Fibroblast of skin of left quadriceps (primary cell): Measurements from ENCODE around the gene RAB44.
"Not testable (repeated sequence)": the region's sequence is repeated elsewhere in the genome, so short reads cannot be mapped to it uniquely, and the experiment has no call there.

Source experiments
- DNase-seq, 2 experiments: peaks; one replicate each; pipeline ENCODE4 v3.0.0-alpha.2; 2013; ENCODE audit warnings: low read depth in 2 of 2

RAB44 gene

DNA sequence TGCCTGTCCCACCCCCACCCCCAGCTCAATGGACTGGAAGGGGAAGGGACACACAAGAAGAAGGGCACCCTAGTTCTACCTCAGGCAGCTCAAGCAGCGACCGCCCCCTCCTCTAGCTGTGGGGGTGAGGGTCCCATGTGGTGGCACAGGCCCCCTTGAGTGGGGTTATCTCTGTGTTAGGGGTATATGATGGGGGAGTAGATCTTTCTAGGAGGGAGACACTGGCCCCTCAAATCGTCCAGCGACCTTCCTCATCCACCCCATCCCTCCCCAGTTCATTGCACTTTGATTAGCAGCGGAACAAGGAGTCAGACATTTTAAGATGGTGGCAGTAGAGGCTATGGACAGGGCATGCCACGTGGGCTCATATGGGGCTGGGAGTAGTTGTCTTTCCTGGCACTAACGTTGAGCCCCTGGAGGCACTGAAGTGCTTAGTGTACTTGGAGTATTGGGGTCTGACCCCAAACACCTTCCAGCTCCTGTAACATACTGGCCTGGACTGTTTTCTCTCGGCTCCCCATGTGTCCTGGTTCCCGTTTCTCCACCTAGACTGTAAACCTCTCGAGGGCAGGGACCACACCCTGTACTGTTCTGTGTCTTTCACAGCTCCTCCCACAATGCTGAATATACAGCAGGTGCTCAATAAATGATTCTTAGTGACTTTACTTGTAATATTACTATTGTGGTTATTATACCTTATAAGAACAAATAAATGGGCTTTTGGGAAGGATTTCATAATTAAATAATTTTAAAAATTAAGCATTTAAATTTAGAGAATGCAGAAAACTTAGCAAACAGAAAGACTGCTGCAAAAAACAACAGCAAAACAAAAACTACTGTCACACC, 10.7 kb upstream of the RAB44 start:
- no peak for DNase-seq

DNA sequence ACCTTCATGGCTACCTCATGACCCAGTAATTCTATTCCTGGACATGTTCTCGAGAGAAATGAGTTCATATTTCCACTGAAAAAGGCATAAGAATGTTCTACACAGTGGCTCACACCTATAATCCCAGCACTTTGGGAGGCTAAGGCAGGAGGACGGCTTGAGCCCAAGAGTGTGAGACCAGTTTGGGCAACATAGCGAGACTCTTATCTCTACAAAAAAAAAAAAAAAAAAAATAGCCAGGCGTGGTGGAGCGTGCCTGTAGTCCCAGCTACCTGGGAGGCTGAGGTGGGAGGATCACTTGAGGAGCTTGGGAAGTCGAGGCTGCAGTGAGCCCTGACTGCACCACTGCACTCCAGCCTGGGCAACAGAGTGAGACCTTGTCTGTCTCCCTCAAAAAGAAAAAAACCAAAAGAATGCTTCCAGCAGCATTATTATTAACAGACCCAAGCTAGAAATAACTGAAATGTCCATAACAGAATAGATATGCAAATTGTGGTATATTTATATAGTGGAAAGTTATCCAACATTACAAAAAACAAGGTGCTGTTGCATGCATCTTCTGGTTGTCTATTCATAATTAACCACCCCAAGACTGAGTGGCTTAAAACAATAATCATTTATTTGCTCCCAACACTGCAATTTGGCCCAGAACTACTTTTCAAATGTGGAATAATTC, 9.4 kb upstream of the RAB44 start:
- no peak for DNase-seq

DNA sequence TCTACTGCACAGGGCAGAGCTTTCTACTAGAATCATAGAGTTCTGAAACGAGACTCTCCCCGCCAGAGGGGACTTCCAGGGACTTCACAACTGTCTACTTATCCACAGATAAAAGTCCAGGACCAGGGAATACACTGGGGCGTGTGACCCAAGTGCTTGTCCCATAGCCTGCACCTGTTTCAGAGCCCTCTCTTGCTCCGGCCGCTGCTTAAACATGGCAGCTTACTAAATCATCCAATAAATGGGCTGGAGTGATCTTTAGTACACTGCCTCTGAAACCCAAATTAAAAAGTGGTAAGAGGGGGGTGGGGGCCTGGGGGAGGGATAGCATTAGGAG, 8.9 kb upstream of the RAB44 start:
- no peak for DNase-seq

DNA sequence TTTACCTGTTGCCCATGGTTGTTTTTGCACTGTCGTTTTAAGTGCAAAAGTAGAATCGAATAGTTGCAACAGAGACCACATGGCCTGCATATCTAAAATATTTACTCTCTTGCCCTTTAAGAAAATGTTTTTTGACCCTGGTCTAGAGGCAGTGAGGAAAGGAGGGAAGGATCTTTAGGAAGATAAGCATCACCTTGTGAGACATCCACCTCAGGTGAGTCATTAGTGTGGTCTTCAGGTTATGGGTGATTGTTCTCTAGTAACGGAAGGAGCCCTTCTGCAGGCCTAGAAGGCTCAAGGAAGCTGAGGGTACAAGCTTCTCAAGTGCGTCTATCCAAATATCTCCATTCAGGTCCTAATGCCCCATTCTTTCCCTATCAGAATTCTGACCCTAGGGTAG, 6.6 kb upstream of the RAB44 start:
- DNase-seq = no peak

DNA sequence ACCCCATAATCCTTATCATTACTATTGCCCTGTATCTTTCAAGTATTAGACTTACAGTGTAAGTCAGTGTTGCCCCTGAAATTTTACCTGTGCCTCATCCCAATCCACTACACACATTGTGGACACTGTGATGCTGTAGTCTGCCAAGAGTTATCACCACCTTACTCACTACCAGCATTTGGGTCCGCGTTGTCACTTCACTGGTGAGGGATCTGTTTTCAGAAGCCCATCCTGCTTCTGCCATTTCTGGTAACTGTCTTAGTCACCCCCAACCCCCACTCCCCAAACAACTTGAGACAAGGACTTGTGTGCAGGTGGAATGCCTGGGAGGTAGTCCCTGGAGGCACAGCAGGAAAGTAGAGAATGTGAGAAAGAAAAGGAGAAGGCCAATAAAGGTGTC, 6.0 kb upstream of the RAB44 start:
- DNase-seq = no peak

DNA sequence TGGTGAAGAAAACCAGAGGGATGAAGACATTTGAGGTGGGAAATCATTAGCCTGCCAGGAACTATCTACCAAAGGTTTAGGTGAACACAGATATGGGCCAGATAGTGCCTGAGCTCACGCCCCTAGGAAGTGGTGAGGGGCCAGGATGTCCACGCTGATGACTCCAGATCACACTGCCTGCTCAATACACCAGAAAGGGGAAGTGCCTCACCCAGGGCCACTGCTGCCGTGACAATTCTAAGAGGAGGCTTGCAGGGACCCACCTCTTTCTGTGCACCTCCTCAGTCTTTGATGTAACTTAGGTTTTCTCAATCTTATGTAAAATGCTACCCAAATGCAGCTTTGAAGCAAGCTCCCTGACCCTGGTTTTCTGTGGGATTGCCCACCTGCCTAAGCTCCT, 5.4 kb upstream of the RAB44 start:
- DNase-seq = no peak

DNA sequence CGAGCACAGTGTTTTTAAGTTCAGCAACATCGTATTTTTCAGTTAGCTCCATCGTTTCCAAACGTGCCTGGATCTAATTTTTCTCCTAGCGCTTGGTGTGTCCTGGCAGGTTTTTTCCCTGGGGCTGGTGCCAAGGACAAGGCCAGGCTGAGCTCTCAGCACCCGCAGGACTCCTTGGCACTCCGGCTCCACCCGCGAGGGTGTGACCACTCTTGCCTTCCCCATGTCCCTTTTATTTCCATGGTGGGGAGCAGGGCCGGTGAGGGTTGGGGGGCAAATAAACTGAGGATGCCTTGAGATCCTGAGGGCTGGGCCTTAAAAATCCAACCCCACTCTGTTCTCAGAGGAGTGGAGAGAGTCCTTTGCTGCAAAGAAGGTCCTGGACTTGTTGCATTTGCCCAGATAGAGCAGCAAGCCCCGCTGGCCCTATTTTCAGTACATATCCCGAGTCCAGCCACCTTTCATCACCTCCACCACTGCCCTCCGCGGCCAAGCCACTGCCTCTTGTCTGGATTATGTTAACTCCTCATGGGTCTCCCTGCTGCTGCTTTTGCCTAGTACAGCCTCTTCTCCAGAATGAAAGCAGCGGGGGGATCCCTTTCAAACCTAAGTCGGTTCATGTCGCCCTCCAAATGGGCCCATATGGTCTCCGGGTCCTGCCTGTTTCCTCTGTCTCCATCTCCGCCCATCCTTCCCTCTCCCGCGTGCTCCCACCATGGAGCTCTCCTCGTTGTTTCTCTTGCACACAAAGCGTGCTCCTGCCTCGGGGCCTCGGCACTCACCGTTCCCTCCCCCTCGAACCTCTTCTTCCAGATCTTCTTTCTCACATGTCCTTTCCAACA, 4.5 kb upstream of the RAB44 start:
- DNase-seq = no peak

DNA sequence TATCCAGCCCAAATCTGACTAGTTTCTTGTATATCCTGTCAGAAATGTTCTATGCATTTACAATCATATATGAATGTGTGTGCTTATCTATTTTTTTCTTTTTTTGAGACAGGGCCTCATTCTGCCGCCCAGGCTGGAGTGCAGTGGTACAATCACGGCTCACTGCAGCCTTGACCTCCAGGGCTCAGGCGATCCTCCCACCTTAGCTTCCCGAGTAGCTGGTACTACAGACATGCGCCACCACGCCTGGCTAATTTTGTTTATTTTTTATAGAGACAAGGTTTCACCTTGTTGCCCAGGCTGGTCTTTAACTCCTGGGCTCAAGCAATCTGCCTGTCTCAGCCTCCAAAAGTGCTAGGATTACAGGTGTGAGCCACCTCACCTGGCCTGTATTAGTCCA, 3.0 kb upstream of the RAB44 start:
- no peak for DNase-seq

DNA sequence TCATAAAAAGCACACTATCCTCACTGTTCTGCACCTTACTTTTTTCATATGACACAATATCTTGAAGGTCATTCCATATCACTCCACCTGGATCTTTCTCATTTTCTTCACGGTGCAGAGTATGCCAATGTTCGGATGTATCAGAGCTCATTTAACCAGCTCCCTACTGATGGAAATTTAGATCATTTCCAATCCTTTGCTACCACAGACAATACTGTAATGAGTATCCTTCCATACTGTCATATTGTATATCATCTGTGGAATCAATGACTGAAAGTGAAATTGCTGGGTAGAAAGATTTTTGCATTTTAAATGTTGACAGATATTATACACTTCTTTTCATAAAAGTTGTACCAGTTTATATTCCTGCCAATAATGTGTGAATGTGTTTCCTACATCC, 2.2 kb upstream of the RAB44 start:
- DNase-seq = no peak

DNA sequence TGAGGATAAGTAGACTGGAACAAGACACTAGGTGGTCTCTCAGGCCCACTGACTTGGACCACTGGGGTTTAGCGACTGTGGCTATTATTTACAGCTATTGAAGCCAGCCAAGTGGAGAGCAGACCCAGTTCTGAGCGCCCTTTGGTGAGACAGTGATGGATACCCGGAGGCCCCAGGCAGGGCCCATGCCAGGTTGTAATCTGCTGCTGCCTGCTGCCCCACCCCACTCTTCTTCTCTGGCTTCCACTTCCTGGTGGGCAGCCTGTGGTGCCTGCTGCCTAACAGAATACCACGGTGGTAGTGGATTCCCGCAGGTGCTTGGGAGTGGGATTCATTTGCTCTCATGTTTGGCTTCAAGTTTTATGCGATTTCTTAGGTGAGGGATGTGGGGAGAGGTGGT, 570 bp downstream of the RAB44 start:
- no peak for DNase-seq

DNA sequence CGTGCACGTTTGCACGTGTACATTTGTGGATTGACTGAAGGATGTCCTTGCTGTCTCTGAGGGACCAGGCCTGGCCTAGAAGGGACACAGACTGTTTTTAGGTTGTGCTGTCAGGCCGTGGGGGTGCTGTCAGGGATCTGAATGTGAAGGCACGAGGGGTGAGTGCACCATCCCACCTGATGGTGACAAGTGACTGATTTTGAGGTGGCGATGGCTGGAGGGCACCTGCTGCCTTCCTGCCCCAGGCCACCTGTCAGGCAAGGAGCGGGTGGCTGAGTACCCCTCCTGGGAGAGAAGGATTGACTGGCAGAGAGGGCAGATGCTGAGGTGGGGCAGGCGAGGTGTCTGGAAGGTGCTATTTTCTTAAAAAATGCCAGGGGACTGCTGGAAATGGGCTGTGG, 1.2 kb downstream of the RAB44 start:
- DNase-seq = no peak

DNA sequence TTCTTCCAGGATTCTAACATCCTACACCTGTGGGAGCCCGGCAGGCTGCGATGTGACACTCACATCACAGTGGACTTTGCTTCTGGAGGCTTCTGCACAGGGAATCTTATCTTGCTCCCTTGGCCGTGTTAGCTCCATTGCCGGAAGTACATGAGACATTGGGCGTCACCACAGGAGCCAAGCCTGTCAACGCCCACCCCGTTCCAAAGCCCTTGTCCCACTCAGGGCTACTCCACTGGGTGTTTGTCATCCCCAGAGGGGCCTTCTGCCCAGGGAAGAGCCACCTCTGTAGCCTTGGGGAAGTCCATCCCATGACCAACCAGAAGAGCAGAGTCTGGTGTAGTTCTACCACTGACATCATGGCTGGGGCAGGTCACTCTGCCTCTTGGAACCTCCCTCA, 1.7 kb downstream of the RAB44 start:
- DNase-seq = no peak

DNA sequence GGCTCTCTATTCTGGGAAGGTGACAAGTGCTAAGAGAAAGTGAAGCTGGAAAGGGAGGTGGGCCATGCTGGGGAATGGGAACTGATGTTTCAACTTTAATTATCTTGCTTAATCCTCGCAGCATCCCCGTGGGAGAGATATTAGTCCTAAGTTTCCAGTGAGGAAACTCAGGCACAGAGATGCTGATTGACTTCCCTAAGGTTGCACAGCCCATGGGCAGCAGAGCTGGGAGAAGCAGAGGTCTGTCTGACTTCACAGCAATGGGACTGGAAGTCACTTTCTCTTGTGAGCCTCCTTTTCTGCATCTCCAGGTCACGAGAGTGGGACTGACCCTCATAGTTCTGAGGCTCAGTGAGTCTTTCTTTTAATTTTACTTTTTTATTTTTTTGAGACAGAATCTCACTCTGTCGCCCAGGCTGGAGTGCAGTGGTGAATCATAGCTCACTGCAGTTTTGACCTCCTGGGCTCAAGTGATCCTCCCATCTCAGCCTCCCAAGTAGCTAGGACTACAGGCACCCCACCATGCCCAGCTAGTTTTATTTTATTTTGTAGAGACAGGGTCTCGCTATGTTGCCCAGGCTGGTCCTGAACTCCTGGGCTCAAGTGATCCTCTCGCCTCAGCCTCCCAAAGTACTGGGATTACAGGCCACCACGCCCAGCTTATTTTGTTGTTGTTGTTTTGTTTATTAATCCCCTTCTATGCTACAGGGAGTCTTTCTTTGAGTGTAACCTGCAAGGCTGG, 2.6 kb downstream of the RAB44 start:
- no peak for DNase-seq

DNA sequence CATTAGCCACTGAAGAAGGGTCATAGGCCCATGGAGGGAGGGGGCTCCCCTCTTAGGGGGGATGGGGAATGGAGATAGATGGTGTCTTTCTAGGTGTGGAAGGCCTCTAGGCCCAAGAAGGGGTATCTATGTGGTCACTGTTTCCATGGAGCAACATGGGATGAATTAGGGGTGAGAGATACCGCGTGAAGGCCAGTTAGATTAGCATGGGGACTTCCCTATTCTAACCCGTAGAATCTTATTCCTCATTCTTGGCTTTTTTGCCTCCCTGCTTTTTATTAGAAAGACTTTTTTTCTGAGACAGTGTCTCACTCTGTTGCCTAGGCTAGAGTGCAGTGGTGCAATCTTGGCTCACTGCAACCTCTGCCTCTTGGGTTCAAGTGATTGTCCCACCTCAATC, 3.2 kb downstream of the RAB44 start:
- no peak for DNase-seq

DNA sequence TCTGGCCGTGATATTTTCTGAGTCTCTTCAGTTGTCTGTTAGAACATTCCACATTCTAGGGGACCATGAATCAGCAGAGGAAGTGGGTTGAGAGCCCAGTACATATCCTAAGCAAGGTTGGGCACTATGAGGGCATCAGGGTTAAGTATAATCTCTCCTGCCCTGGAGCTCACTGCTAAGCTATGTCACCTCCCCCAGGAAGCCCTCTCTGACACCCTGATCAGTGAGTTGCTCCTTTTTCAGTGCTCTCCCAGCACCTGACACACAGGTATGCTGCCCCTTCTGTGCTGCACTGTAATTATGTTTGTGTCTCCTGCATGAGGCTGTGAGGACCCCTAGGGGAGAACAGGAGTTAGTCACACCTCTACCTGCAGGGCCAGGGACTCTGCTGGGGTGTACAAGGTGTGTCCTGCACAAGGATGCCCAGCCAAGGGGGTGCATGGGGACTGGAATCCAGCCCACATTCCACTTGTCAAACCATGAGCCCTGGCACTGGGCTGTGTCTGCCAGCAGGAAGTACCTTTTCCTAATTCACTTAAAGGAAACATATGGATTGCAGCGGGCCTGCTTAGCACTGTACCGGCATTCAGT, 3.9 kb downstream of the RAB44 start:
- no peak for DNase-seq

DNA sequence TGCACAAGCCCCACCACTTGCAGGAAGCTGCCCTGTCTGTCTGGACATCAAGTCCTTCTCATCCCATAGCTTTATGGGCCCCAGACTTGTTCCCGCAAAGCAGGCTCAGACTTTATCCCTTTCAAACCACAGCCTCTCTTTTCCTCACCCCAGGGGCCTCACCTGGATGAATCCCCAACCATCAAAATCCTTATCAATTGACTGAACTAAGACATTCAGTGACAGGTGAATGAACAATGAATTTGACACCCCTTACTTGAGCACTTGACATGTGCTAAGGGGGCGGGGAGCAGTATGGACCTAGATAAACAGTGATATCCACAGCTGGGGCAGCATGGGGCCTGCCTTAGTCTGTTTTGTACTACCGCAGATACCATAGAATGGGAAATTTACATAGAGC, 5.0 kb downstream of the RAB44 start:
- DNase-seq = no peak

DNA sequence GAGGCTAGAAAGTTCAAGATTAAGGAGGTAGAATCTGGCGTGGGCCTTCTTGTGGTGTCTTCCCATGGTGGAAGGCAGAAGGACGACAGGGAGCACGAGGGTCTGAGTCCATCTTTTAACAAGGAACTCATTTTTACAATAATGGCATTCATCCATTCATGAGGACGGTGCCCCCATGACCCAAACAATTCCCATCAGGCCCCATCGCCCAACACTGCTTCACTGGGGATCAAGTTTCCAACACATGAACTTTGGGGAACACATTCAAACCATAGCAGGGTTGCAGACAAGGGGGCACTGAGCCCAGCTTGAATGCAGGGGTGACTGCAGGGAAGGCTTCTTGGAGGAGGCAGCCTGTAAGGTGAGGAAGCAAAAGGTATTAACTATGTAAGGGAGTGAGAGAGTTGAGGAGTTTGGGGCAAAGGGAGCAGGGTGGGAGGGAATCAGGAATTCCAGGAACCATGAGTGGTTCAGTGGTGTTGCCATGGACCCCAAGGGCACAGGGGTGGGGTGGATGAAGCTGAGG, 5.5 kb downstream of the RAB44 start:
- DNase-seq = no peak

DNA sequence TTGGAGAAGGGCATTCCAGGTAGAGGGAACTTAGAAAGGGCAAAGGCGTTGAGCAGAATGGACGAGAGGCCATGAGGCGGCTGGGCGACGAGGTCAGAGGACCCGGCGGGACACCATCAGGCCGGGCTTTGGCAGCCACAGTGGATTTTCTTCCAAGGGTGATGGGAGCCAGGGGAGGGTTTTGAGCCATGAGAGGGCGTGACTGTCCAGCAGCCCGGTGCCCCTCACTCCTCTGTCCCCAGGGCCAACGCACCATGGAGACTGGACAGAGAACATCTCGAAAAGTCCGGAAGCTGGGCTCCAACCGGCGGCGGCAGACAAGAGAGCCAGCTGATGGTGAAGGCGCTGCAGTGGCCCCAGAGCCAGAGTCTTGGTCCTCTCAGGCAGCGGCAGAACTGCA, 6.4 kb downstream of the RAB44 start:
- DNase-seq = no peak

DNA sequence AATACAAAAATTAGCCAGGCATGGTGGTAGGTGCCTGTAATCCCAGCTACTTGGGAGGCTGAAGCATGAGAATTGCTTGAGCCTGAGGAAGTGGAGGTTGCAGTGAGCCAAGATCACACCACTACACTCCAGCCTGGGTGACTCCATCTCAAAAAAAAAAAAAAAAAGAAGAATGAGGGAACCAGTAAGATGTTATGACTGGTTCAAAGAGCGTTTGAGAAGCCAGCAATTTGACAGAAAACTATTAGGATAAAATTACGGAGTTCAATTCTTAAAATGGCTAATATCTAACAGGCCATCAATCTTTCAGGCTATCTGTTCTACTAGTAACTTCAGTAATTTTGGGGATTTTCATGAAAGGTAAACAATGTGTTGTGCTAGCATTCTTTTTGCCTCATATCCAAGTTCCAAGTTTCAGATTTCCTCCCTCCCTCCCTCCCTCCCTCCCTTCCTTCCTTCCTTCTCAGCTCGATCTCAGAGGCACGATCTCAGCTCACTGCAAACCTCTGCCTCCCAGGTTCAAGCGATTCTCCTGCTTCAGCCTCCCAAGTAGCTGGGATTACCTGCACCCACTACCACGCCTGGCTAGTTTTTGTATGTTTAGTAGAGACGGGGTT, 7.4 kb downstream of the RAB44 start:
- DNase-seq = not testable (repeated sequence)

DNA sequence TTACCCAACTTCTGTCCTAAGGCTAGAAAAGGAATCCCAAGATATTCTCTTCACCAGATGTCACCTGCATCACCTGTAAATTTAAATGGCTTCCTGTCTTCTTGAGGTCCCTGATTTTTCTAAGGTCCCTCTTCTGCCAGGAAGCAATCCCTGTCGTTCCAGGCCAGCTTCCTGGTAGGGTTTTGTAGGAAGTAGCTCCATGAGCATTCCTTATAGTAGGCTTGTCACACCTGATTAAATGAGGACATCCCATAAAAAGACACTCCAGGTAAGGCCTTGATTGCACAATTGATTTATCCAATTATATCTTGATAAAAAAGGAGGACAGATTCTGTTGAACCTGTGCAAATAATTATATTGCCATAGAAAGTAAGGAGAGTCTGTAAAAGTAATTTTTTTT, 8.7 kb downstream of the RAB44 start:
- DNase-seq = no peak

DNA sequence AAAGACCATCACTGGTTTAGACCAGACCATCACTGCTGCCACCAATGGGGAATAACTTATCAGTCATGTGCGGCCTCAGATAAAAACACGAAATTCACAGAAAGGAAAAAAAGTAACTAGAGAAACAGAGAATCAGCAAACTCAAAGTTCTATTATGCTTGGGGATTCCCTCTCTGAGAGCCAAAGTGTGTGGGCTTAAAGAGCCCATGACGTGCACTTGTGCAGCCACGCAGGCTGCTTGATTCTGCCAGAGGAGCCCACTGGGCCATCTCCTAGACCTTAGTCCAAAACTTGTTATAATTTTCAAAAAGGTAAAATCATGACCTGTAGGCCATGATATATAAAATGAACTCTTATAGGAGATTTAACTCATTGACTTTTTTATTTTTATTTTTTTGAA, 15.2 kb downstream of the RAB44 start:
- DNase-seq = no peak
